Measurements from ENCODE around the gene GOPC. TPM values are rescaled to one million over a fixed set of nuclear protein-coding genes. Genes with fewer than 3 reads are reported as not detected.

Gene GOPC
- total and polyA plus RNA-seq, 12 donors: 12.3 to 35.3 (median 20.1) TPM

DNA sequence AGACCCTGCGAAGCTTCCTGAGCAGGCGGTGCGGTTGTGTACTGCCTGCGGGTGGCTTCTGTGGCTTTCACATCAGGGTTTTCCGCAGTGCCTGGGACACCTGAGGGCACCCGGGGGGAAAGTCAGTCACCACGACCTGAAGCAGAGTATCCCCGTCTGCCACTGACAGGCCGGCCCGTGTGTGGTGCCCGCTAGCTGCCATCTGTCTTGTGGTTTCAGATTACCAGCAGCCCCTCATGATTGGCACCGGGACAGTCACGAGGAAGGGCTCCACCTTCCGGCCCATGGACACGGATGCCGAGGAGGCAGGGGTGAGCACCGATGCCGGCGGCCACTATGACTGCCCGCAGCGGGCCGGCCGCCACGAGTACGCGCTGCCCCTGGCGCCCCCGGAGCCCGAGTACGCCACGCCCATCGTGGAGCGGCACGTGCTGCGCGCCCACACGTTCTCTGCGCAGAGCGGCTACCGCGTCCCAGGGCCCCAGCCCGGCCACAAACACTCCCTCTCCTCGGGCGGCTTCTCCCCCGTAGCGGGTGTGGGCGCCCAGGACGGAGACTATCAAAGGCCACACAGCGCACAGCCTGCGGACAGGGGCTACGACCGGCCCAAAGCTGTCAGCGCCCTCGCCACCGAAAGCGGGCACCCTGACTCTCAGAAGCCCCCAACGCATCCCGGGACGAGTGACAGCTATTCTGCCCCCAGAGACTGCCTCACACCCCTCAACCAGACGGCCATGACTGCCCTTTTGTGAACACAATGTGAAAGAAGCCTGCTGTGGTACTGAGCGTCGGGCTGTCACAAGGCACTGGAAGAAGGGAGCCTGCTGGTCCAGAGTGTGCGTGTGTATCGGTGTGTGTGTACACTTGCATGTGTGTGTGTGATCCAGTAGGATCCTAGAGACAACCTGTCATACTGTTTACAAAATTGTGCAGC lies 54.4 kb downstream of the GOPC start:
- DNase-seq: peak; percentile 69 to 89 (median 83)
- peak in 1 of 2 donors; percentile 62 for TF ChIP-seq POLR2A (IDR thresholded peaks at IDR 0.05)
- TF ChIP-seq, protein P1, sequence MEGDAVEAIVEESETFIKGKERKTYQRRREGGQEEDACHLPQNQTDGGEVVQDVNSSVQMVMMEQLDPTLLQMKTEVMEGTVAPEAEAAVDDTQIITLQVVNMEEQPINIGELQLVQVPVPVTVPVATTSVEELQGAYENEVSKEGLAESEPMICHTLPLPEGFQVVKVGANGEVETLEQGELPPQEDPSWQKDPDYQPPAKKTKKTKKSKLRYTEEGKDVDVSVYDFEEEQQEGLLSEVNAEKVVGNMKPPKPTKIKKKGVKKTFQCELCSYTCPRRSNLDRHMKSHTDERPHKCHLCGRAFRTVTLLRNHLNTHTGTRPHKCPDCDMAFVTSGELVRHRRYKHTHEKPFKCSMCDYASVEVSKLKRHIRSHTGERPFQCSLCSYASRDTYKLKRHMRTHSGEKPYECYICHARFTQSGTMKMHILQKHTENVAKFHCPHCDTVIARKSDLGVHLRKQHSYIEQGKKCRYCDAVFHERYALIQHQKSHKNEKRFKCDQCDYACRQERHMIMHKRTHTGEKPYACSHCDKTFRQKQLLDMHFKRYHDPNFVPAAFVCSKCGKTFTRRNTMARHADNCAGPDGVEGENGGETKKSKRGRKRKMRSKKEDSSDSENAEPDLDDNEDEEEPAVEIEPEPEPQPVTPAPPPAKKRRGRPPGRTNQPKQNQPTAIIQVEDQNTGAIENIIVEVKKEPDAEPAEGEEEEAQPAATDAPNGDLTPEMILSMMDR (IDR thresholded peaks at IDR 0.05): peak in 1 of 6 experiments; percentile 16
- intact Hi-C loops (cut with DNase I): no loop called here
- peak overlapping the region in 3 of 5 donors; percentile 54 to 76 (median 68) for H3K27ac ChIP-seq
- H3K36me3 ChIP-seq (replicated peaks in 1 of 2): no peaks in the 10 kb centered on the region
- H3K9me3 ChIP-seq (replicated peaks in 1 of 3): no peaks in the 10 kb centered on the region
- H3K4me3 ChIP-seq: peak overlapping the region; percentile 9 to 67 (median 38)
- H3K27me3 ChIP-seq: no peaks in the 10 kb centered on the region
- WGBS, 4 donors: 10 to 30% (median 13%) methylated on average over 15 to 64 of the region's 64 CpGs
- peaks cover 0 to 12% of the 10 kb centered on the region in 2 donors for H3K4me1 ChIP-seq (replicated peaks in 1 of 2)

DNA sequence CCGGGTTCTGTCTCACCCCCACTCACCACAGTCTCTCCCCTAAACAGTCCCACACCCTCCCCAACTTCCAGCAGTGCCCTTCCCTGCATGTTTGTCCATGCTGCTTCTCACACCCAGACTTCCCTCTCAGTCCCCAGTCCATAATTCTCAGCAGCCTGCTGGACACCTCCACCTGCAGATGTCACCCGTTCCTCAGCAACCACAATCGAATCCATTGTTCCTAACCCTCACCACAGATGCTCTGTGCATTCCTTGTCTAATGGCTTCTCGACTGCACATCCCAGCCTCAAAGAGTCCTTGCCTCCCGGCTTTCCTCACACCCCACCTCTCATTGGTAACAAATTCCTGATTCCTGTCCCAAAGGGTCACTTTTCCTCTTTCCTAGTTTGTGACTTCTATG lies 55.6 kb downstream of the GOPC start:
- H3K36me3 ChIP-seq (replicated peaks in 1 of 2): no peaks in the 10 kb centered on the region
- intact Hi-C loops (cut with DNase I): no loop called here
- no peaks in the 10 kb centered on the region for H3K9me3 ChIP-seq (replicated peaks in 1 of 3)
- no peaks in the 10 kb centered on the region for H3K27me3 ChIP-seq
- no peak for TF ChIP-seq POLR2A (IDR thresholded peaks at IDR 0.05)
- TF ChIP-seq, protein P1 (IDR thresholded peaks at IDR 0.05): no peak
- no peak overlapping the region for H3K27ac ChIP-seq
- no peak for DNase-seq
- WGBS, 4 donors: 85 to 90% (median 86%) methylated on average over 5 of the region's 5 CpGs
- peaks cover 0 to 12% of the 10 kb centered on the region in 2 donors for H3K4me1 ChIP-seq (replicated peaks in 1 of 2)
- H3K4me3 ChIP-seq: no peak overlapping the region

DNA sequence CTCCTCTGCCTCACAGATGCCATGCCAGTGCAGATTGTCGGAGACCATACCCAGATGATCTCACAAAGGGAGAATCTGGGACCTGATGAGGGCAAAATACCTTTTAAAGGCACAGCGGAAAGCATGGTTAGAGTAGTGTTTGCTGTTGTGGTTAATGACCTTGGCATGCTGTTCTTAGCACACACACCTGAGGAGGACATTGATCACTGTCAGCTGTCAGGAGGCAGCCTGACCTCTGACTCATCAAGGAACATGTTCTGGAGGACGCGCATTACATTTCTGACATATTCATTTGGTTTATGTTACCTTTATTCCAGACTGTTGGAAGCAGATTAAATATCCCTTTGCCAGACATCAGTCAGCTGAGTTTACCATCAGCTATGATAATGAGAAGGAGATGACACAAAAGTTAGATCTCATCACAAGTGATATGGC lies 57.1 kb downstream of the GOPC start:
- Histone ChIP-seq H3K4me3 (no peak overlapping the region), H3K27me3 (no peaks in the 10 kb centered on the region), H3K4me1 (replicated peaks in 1 of 2) (peaks cover 0 to 12% of the 10 kb centered on the region in 2 donors), H3K9me3 (replicated peaks in 1 of 3) (no peaks in the 10 kb centered on the region), H3K36me3 (replicated peaks in 1 of 2) (no peaks in the 10 kb centered on the region), H3K27ac (no peak overlapping the region)
- TF ChIP-seq POLR2A (IDR thresholded peaks at IDR 0.05): no peak
- TF ChIP-seq, protein P1 (IDR thresholded peaks at IDR 0.05): no peak
- WGBS, 4 donors: 87 to 91% (median 89%) methylated on average over 4 of the region's 4 CpGs
- intact Hi-C loops (cut with DNase I): no loop called here
- no peak for DNase-seq

DNA sequence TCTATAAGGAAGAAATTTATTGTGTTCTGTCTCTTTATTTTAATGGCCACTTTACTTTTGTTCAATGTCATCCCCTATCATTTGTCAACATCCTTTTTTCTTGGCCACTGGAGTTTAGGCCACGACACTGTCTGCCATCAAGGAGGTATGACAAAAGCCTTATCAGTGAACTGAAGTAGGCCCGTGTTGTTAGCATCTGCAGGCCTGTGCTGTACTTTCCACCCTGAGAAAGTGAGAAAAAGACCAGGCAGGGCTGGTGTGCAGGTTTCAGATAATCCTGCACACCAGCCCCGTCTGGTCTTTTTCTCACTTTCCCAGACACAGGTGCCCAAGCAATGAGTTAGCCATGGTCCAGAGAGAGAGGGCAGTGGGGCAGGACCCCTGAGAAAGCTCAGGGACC lies 57.6 kb downstream of the GOPC start:
- peaks cover 0 to 12% of the 10 kb centered on the region in 2 donors for H3K4me1 ChIP-seq (replicated peaks in 1 of 2)
- DNase-seq: no peak
- no peaks in the 10 kb centered on the region for H3K9me3 ChIP-seq (replicated peaks in 1 of 3)
- TF ChIP-seq POLR2A (IDR thresholded peaks at IDR 0.05): no peak
- TF ChIP-seq, protein P1 (IDR thresholded peaks at IDR 0.05): no peak
- no peak overlapping the region for H3K27ac ChIP-seq
- intact Hi-C loops (cut with DNase I): no loop called here
- 56 to 59% (median 58%) methylated on average over 3 of the region's 3 CpGs for WGBS, 4 donors
- H3K4me3 ChIP-seq: no peak overlapping the region
- no peaks in the 10 kb centered on the region for H3K36me3 ChIP-seq (replicated peaks in 1 of 2)
- H3K27me3 ChIP-seq: no peaks in the 10 kb centered on the region
